ENCODE data around the gene TLK1. TPM values are rescaled to one million over a fixed set of nuclear protein-coding genes. Genes with fewer than 3 reads are reported as not detected.

TLK1 gene
- total RNA-seq, 2 donors from 2014 or later = 85.4 to 85.8 TPM

GRCh38 chr2:170999654-171000053 lies 161.0 kb downstream of the TLK1 start:
- H3K9me3 ChIP-seq (ENCODE audit: control insufficient read depth, low read length) = peaks cover 3% of the 10 kb centered on the region
- Mint-ChIP-seq H3K36me3 (ENCODE audit: low read depth) (peaks cover 73% of the 10 kb centered on the region), H3K27me3 (ENCODE audit: insufficient read depth) (no peaks in the 10 kb centered on the region), H3K4me1 (peaks cover 7% of the 10 kb centered on the region), H3K27ac (no peak overlapping the region), H3K9me3 (no peaks in the 10 kb centered on the region), H3K4me3 (no peak overlapping the region)
- no peak overlapping the region for H3K9ac ChIP-seq (ENCODE audit: extremely low read depth, low read length, poor library complexity, severe bottlenecking)
- 84 to 85% methylated on average over 4 to 5 of the region's 6 CpGs for WGBS, 2 experiments (ENCODE audit: insufficient coverage in 1 of 2, insufficient read length in 1 of 2)
- TF ChIP-seq CTCF (conservative IDR thresholded peaks at IDR 0.05) = no peak
- H3K4me3 ChIP-seq (ENCODE audit: low read length) = no peak overlapping the region
- DNase-seq = no peak
- no peaks in the 10 kb centered on the region for H3K27me3 ChIP-seq (ENCODE audit: control insufficient read depth, insufficient read depth, low read length, poor library complexity, severe bottlenecking)
- no peak overlapping the region for H3K27ac ChIP-seq (ENCODE audit: low read depth, low read length)
- no peaks in the 10 kb centered on the region for H3K4me1 ChIP-seq (ENCODE audit: control insufficient read depth, insufficient read depth, low read length)
- H3K36me3 ChIP-seq (ENCODE audit: control insufficient read depth, insufficient read depth, low read length) = peaks cover 73% of the 10 kb centered on the region

- no peaks in the 10 kb centered on the region for H3K9me3 ChIP-seq (ENCODE audit: control insufficient read depth, low read length)
- H3K9me3 Mint-ChIP-seq = no peaks in the 10 kb centered on the region
- peaks cover 70% of the 10 kb centered on the region for H3K36me3 ChIP-seq (ENCODE audit: control insufficient read depth, insufficient read depth, low read length)
- TF ChIP-seq CTCF (conservative IDR thresholded peaks at IDR 0.05) = no peak
- H3K4me3 ChIP-seq (ENCODE audit: low read length) = no peak overlapping the region
- 93 to 94% methylated on average over 4 of the region's 5 CpGs for WGBS, 2 experiments (ENCODE audit: insufficient coverage in 1 of 2, insufficient read length in 1 of 2)
- peaks cover 68% of the 10 kb centered on the region for H3K36me3 Mint-ChIP-seq (ENCODE audit: low read depth)
- no peak for DNase-seq
- H3K9ac ChIP-seq (ENCODE audit: extremely low read depth, low read length, poor library complexity, severe bottlenecking) = no peak overlapping the region
- H3K27ac ChIP-seq (ENCODE audit: low read depth, low read length) = no peak overlapping the region
- peaks cover 7% of the 10 kb centered on the region for H3K4me1 Mint-ChIP-seq
- no peaks in the 10 kb centered on the region for H3K27me3 ChIP-seq (ENCODE audit: control insufficient read depth, insufficient read depth, low read length, poor library complexity, severe bottlenecking)
- no peaks in the 10 kb centered on the region for H3K4me1 ChIP-seq (ENCODE audit: control insufficient read depth, insufficient read depth, low read length)
- no peaks in the 10 kb centered on the region for H3K27me3 Mint-ChIP-seq (ENCODE audit: insufficient read depth)
- H3K27ac Mint-ChIP-seq = no peak overlapping the region
- no peak overlapping the region for H3K4me3 Mint-ChIP-seq
These were observed 162.6 kb downstream of the TLK1 start for GRCh38 chr2:170997893-170998597.

- Histone ChIP-seq H3K9me3 (ENCODE audit: control insufficient read depth, low read length) (no peaks in the 10 kb centered on the region), H3K4me1 (ENCODE audit: control insufficient read depth, insufficient read depth, low read length) (peaks cover 5% of the 10 kb centered on the region), H3K27me3 (ENCODE audit: control insufficient read depth, insufficient read depth, low read length, poor library complexity, severe bottlenecking) (no peaks in the 10 kb centered on the region), H3K36me3 (ENCODE audit: control insufficient read depth, insufficient read depth, low read length) (peaks cover 78% of the 10 kb centered on the region), H3K27ac (ENCODE audit: low read depth, low read length) (no peak overlapping the region), H3K4me3 (ENCODE audit: low read length) (no peak overlapping the region), H3K9ac (ENCODE audit: extremely low read depth, low read length, poor library complexity, severe bottlenecking) (no peak overlapping the region)
- WGBS, 2 experiments (ENCODE audit: insufficient coverage in 1 of 2, insufficient read length in 1 of 2) = 100% methylated on average over 1 to 2 of the region's 2 CpGs
- TF ChIP-seq CTCF (conservative IDR thresholded peaks at IDR 0.05) = peak; percentile 53
- Mint-ChIP-seq H3K36me3 (ENCODE audit: low read depth) (peaks cover 68% of the 10 kb centered on the region), H3K27me3 (ENCODE audit: insufficient read depth) (no peaks in the 10 kb centered on the region), H3K9me3 (no peaks in the 10 kb centered on the region), H3K27ac (no peak overlapping the region), H3K4me1 (peaks cover 17% of the 10 kb centered on the region), H3K4me3 (no peak overlapping the region)
- DNase-seq = no peak
These were observed 164.4 kb downstream of the TLK1 start for GRCh38 chr2:170996316-170996715.

Measured in endodermal cell (in vitro differentiated cells).